ENCODE measurements around the gene TRIP10.
"Not testable (repeated sequence)": the region's sequence is repeated elsewhere in the genome, so short reads cannot be mapped to it uniquely, and the experiment has no call there.

TRIP10 gene

GRCh38 chr19:6739390-6739882, at the start of gene TRIP10:
TRIP10 (plus strand) TSS chr19:6739680; CDS start chr19:6739762, 82 bp downstream.
- peak; percentile 91 for DNase-seq

GRCh38 chr19:6690160-6690885, 49.2 kb upstream of the TRIP10 start:
- no peak for DNase-seq

- DNase-seq, result no peak
Measured at GRCh38 chr19:6691342-6691741, 48.1 kb upstream of the TRIP10 start.

- no peak for DNase-seq
Measured at GRCh38 chr19:6692027-6692426, 47.5 kb upstream of the TRIP10 start.

- DNase-seq, result no peak
Measured at GRCh38 chr19:6693056-6693471, 46.4 kb upstream of the TRIP10 start.

- no peak for DNase-seq
Measured at GRCh38 chr19:6693681-6694080, 45.8 kb upstream of the TRIP10 start.

GRCh38 chr19:6694147-6694815, 45.2 kb upstream of the TRIP10 start:
- DNase-seq, result no peak

- DNase-seq, result no peak
Measured at GRCh38 chr19:6696239-6696820, 43.1 kb upstream of the TRIP10 start.

GRCh38 chr19:6697291-6697690, 42.2 kb upstream of the TRIP10 start:
- no peak for DNase-seq

- DNase-seq, result no peak
Measured at GRCh38 chr19:6699935-6700334, 39.5 kb upstream of the TRIP10 start.

- no peak for DNase-seq
Measured at GRCh38 chr19:6700586-6701316, 38.7 kb upstream of the TRIP10 start.

GRCh38 chr19:6705931-6706632, 33.4 kb upstream of the TRIP10 start:
- DNase-seq, result no peak

GRCh38 chr19:6706633-6706958, 32.9 kb upstream of the TRIP10 start:
- DNase-seq, result no peak

GRCh38 chr19:6707011-6707657, 32.3 kb upstream of the TRIP10 start:
- no peak for DNase-seq

- no peak for DNase-seq
Measured at GRCh38 chr19:6707658-6708018, 31.8 kb upstream of the TRIP10 start.

- DNase-seq, result no peak
Measured at GRCh38 chr19:6708346-6708745, 31.1 kb upstream of the TRIP10 start.

GRCh38 chr19:6708913-6709312, 30.6 kb upstream of the TRIP10 start:
- DNase-seq, result not testable (repeated sequence)

- no peak for DNase-seq
Measured at GRCh38 chr19:6709549-6709948, 29.9 kb upstream of the TRIP10 start.

GRCh38 chr19:6710273-6711077, 29.0 kb upstream of the TRIP10 start:
- no peak for DNase-seq

GRCh38 chr19:6711078-6711361, 28.5 kb upstream of the TRIP10 start:
- DNase-seq, result no peak

GRCh38 chr19:6711605-6712004, 27.9 kb upstream of the TRIP10 start:
- DNase-seq, result no peak

GRCh38 chr19:6712231-6712630, 27.2 kb upstream of the TRIP10 start:
- no peak for DNase-seq

Measured in left hindlimb (tissue), 1 donor.